ENCODE data around the gene STIM1.
A peak's percentile ranks its signal among the peaks of the same experiment; 100 is the strongest.

Gene STIM1

DNA sequence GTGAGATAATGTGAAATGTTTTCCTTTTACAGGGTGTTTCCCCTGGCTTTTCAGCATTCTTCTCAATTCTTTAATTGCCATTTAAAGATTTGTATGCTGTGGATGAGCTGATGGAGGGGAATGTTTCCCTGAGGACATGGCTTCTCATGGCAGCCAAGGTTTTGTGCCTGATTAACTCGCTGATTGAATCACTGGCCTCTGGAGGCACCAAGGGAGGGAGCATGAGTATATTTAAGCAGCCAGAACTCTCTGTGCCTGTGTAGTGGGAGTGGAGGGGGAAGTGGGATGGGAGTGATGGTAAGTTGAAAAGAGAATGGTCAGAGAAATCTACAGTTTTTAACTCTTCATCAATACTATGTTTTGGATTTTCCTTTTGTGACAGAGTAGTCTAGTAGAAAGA, 88.7 kb downstream of the STIM1 start:
- WGBS (ENCODE audit: extremely low coverage, insufficient coverage, low lambda C conversion rate): no CpG with 5 or more reads among the region's 1 CpG
- Histone ChIP-seq H2BK5ac (ENCODE audit: low read length) (no peak overlapping the region), H3K4me1 (ENCODE audit: control insufficient read depth, low read depth, low read length) (no peaks in the 10 kb centered on the region), H2BK15ac (replicated peaks; ENCODE audit: low read depth) (no peak overlapping the region), H3K9ac (ENCODE audit: low read length) (no peak overlapping the region), H3K4me2 (ENCODE audit: low read length) (no peak overlapping the region), H3K36me3 (ENCODE audit: control insufficient read depth, insufficient read depth, low read length) (no peaks in the 10 kb centered on the region), H3K56ac (ENCODE audit: low read length) (no peak overlapping the region), H2BK120ac (ENCODE audit: low read depth, low read length) (no peak overlapping the region), H3K27ac (ENCODE audit: low read depth, low read length) (no peak overlapping the region), H3K4me3 (ENCODE audit: low read length) (no peak overlapping the region), H2AK5ac (ENCODE audit: low read length) (no peak overlapping the region), H3K79me2 (ENCODE audit: control insufficient read depth, insufficient read depth, low read length) (no peaks in the 10 kb centered on the region), H3K27me3 (ENCODE audit: insufficient read depth, low read length, poor library complexity) (no peaks in the 10 kb centered on the region), H4K8ac (ENCODE audit: low read depth, low read length) (no peak overlapping the region), H3K4ac (ENCODE audit: low read depth, low read length) (no peak overlapping the region), H3K79me1 (ENCODE audit: low read length) (no peaks in the 10 kb centered on the region), H4K5ac (ENCODE audit: low read length) (no peak overlapping the region), H3K18ac (ENCODE audit: low read length) (no peak overlapping the region), H3K23ac (ENCODE audit: low read length) (no peak overlapping the region)
- DNase-seq: no peak

DNA sequence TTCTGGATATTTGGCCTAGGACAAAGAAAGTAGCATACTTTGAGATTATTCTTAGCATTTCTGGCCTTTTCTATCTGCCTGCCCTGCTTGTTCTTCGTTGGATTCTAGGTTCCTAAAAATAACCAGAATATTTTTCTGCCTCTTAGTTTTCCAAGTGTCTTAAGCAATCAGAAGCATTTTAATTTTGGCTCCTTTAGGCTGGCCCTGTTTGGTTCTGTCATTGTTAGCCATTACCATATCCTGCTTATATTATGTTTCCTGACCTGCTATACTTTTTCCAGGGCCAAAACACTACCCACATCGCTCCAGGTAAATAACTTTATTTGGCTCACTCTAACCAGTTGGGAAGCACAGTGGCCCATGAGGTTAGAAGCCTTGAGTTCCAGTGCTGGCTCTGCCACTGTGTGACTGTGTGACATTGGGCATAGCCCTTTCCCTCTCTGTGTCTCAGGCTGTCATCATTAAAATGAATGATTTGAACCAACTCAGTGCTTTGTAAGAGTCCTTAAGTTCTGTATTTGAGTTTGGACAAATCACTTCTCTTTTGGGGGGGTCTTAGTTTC, 91.1 kb downstream of the STIM1 start:
- Histone ChIP-seq H3K27me3 (ENCODE audit: insufficient read depth, low read length, poor library complexity) (no peaks in the 10 kb centered on the region), H3K4me2 (ENCODE audit: low read length) (no peak overlapping the region), H2BK5ac (ENCODE audit: low read length) (no peak overlapping the region), H3K79me1 (ENCODE audit: low read length) (no peaks in the 10 kb centered on the region), H3K4me1 (ENCODE audit: control insufficient read depth, low read depth, low read length) (peaks cover 2% of the 10 kb centered on the region), H2BK15ac (replicated peaks; ENCODE audit: low read depth) (no peak overlapping the region), H3K4ac (ENCODE audit: low read depth, low read length) (no peak overlapping the region), H3K36me3 (ENCODE audit: control insufficient read depth, insufficient read depth, low read length) (no peaks in the 10 kb centered on the region), H3K23ac (ENCODE audit: low read length) (no peak overlapping the region), H4K5ac (ENCODE audit: low read length) (no peak overlapping the region), H3K4me3 (ENCODE audit: low read length) (no peak overlapping the region), H3K18ac (ENCODE audit: low read length) (no peak overlapping the region), H2AK5ac (ENCODE audit: low read length) (no peak overlapping the region), H4K8ac (ENCODE audit: low read depth, low read length) (no peak overlapping the region), H3K9ac (ENCODE audit: low read length) (no peak overlapping the region), H3K27ac (ENCODE audit: low read depth, low read length) (no peak overlapping the region), H2BK120ac (ENCODE audit: low read depth, low read length) (no peak overlapping the region), H3K56ac (ENCODE audit: low read length) (no peak overlapping the region), H3K79me2 (ENCODE audit: control insufficient read depth, insufficient read depth, low read length) (no peaks in the 10 kb centered on the region)
- DNase-seq: no peak
- WGBS (ENCODE audit: extremely low coverage, insufficient coverage, low lambda C conversion rate): no CpG with 5 or more reads among the region's 2 CpGs

DNA sequence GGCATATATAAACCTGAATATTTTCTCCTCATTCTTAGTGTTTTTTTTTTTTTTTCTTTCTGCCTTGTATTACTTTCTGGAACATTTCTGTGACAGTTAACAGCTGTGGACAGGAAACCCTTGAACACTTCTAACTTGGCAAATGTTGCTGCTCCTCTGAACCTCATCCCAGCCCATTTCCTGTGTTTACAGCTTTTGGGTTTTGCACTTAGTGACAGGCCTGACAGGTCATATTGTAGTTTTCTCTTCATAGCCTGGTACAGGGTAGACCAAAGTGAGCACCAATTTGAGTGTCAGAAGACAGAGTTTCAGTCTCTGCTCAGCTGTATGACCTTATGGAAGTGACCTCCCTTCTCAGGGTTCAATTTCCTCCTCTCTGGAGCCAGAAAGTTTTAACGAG, 91.6 kb downstream of the STIM1 start:
- H2AK5ac ChIP-seq (ENCODE audit: low read length): no peak overlapping the region
- WGBS (ENCODE audit: extremely low coverage, insufficient coverage, low lambda C conversion rate): no CpG with 5 or more reads among the region's 1 CpG
- no peak overlapping the region for H3K27ac ChIP-seq (ENCODE audit: low read depth, low read length)
- H3K4me1 ChIP-seq (ENCODE audit: control insufficient read depth, low read depth, low read length): peaks cover 3% of the 10 kb centered on the region
- no peak for DNase-seq
- no peaks in the 10 kb centered on the region for H3K36me3 ChIP-seq (ENCODE audit: control insufficient read depth, insufficient read depth, low read length)
- H3K4ac ChIP-seq (ENCODE audit: low read depth, low read length): no peak overlapping the region
- H3K4me2 ChIP-seq (ENCODE audit: low read length): no peak overlapping the region
- no peak overlapping the region for H3K18ac ChIP-seq (ENCODE audit: low read length)
- H4K8ac ChIP-seq (ENCODE audit: low read depth, low read length): no peak overlapping the region
- H3K9ac ChIP-seq (ENCODE audit: low read length): no peak overlapping the region
- H2BK120ac ChIP-seq (ENCODE audit: low read depth, low read length): no peak overlapping the region
- H3K23ac ChIP-seq (ENCODE audit: low read length): no peak overlapping the region
- H2BK15ac ChIP-seq (replicated peaks; ENCODE audit: low read depth): no peak overlapping the region
- H3K79me1 ChIP-seq (ENCODE audit: low read length): no peaks in the 10 kb centered on the region
- no peaks in the 10 kb centered on the region for H3K79me2 ChIP-seq (ENCODE audit: control insufficient read depth, insufficient read depth, low read length)
- H2BK5ac ChIP-seq (ENCODE audit: low read length): no peak overlapping the region
- no peaks in the 10 kb centered on the region for H3K27me3 ChIP-seq (ENCODE audit: insufficient read depth, low read length, poor library complexity)
- no peak overlapping the region for H3K4me3 ChIP-seq (ENCODE audit: low read length)
- H3K56ac ChIP-seq (ENCODE audit: low read length): no peak overlapping the region
- no peak overlapping the region for H4K5ac ChIP-seq (ENCODE audit: low read length)

DNA sequence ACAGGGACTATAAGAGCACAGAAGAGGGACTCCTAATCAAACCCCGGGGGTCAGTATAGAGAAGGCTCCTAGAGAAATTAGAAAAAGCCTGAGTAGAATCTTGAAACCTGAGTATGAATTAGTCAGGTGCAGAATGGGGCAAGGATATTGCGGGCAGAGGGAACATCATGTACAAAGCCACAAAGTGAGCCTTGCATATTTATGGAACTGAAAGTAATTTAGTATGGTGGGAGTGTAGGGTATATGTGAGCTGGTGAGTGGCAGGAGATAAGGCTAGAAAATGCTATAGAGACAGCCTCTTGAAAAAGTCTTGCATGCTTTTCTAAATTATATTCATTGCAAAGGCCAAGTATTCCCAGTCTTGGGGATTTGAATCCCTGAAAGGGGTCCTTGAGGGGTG, 93.7 kb downstream of the STIM1 start:
- Histone ChIP-seq H3K4ac (ENCODE audit: low read depth, low read length) (no peak overlapping the region), H3K23ac (ENCODE audit: low read length) (no peak overlapping the region), H3K4me3 (ENCODE audit: low read length) (no peak overlapping the region), H3K36me3 (ENCODE audit: control insufficient read depth, insufficient read depth, low read length) (no peaks in the 10 kb centered on the region), H2BK5ac (ENCODE audit: low read length) (no peak overlapping the region), H3K9ac (ENCODE audit: low read length) (no peak overlapping the region), H3K27ac (ENCODE audit: low read depth, low read length) (no peak overlapping the region), H2AK5ac (ENCODE audit: low read length) (no peak overlapping the region), H3K4me2 (ENCODE audit: low read length) (no peak overlapping the region), H3K56ac (ENCODE audit: low read length) (no peak overlapping the region), H3K79me1 (ENCODE audit: low read length) (no peaks in the 10 kb centered on the region), H3K4me1 (ENCODE audit: control insufficient read depth, low read depth, low read length) (peaks cover 3% of the 10 kb centered on the region), H4K5ac (ENCODE audit: low read length) (no peak overlapping the region), H2BK120ac (ENCODE audit: low read depth, low read length) (no peak overlapping the region), H3K18ac (ENCODE audit: low read length) (no peak overlapping the region), H3K27me3 (ENCODE audit: insufficient read depth, low read length, poor library complexity) (no peaks in the 10 kb centered on the region), H4K8ac (ENCODE audit: low read depth, low read length) (no peak overlapping the region), H3K79me2 (ENCODE audit: control insufficient read depth, insufficient read depth, low read length) (no peaks in the 10 kb centered on the region), H2BK15ac (replicated peaks; ENCODE audit: low read depth) (no peak overlapping the region)
- no peak for DNase-seq
- no CpG with 5 or more reads among the region's 2 CpGs for WGBS (ENCODE audit: extremely low coverage, insufficient coverage, low lambda C conversion rate)

DNA sequence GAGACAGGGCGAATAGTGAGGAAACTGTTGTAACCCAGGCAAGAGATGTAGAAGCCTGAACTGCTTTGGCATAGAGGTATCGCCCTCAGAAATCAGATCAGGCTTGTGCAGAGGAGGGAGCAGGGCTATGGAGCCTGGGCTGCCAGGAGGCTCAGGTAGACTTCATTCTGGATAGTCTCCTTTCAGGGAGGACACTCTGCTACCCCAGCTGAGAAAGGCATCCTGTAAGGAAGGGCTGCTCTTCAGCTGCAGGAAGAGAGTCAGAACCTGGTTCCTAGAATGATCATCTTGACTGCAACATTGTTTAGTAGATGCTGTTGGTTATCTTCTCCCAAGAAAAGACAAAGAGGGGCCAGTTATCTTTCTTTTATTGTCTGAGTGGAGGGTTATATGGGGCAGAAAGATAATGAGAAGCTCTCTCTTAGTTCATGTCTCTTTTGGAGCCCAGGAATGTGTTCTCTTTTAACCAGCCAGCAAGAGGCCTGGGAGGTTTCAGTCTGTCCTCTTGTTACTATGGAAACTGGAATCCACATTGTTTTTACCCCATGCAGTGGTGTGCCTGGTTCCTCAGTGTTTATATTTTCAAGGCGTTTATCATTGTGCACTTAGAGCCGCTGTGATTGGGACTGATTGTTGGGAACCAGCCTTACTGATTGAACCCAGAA, 95.7 kb downstream of the STIM1 start:
- H3K79me1 ChIP-seq (ENCODE audit: low read length): no peaks in the 10 kb centered on the region
- H3K27ac ChIP-seq (ENCODE audit: low read depth, low read length): no peak overlapping the region
- no peaks in the 10 kb centered on the region for H3K36me3 ChIP-seq (ENCODE audit: control insufficient read depth, insufficient read depth, low read length)
- H3K4ac ChIP-seq (ENCODE audit: low read depth, low read length): no peak overlapping the region
- no peaks in the 10 kb centered on the region for H3K27me3 ChIP-seq (ENCODE audit: insufficient read depth, low read length, poor library complexity)
- no peak overlapping the region for H3K9ac ChIP-seq (ENCODE audit: low read length)
- no peak overlapping the region for H3K23ac ChIP-seq (ENCODE audit: low read length)
- WGBS (ENCODE audit: extremely low coverage, insufficient coverage, low lambda C conversion rate): no CpG with 5 or more reads among the region's 4 CpGs
- H2BK120ac ChIP-seq (ENCODE audit: low read depth, low read length): no peak overlapping the region
- no peaks in the 10 kb centered on the region for H3K79me2 ChIP-seq (ENCODE audit: control insufficient read depth, insufficient read depth, low read length)
- no peak overlapping the region for H3K18ac ChIP-seq (ENCODE audit: low read length)
- no peak overlapping the region for H3K4me2 ChIP-seq (ENCODE audit: low read length)
- H2BK5ac ChIP-seq (ENCODE audit: low read length): no peak overlapping the region
- no peak overlapping the region for H2BK15ac ChIP-seq (replicated peaks; ENCODE audit: low read depth)
- no peak overlapping the region for H4K8ac ChIP-seq (ENCODE audit: low read depth, low read length)
- no peak overlapping the region for H3K4me3 ChIP-seq (ENCODE audit: low read length)
- H4K5ac ChIP-seq (ENCODE audit: low read length): no peak overlapping the region
- no peak overlapping the region for H3K56ac ChIP-seq (ENCODE audit: low read length)
- H2AK5ac ChIP-seq (ENCODE audit: low read length): no peak overlapping the region
- peak; percentile 97 for DNase-seq
- peaks cover 3% of the 10 kb centered on the region for H3K4me1 ChIP-seq (ENCODE audit: control insufficient read depth, low read depth, low read length)

DNA sequence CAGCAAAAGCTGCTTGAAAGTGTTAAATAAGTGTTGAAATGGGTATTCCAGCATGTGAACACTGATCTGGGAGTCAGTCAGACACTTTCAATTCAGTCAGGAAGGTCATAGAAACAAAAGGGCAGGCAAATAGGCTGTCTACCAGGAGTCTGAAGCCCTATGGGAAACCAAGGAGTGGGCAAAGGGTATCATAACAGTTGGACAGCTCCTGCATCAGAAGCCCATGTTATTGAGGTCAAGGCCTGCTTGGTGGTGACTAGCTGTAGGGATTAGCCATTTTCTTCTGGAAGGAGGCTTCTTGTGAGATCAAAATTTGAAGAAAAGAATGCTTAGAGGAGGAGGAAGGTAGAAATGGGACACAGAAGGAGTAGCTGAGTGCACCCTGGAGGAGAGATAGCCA, 97.3 kb downstream of the STIM1 start:
- H3K4ac ChIP-seq (ENCODE audit: low read depth, low read length): no peak overlapping the region
- H3K79me2 ChIP-seq (ENCODE audit: control insufficient read depth, insufficient read depth, low read length): no peaks in the 10 kb centered on the region
- H3K27ac ChIP-seq (ENCODE audit: low read depth, low read length): no peak overlapping the region
- H3K79me1 ChIP-seq (ENCODE audit: low read length): no peaks in the 10 kb centered on the region
- H3K4me1 ChIP-seq (ENCODE audit: control insufficient read depth, low read depth, low read length): peaks cover 3% of the 10 kb centered on the region
- H3K4me2 ChIP-seq (ENCODE audit: low read length): no peak overlapping the region
- H3K27me3 ChIP-seq (ENCODE audit: insufficient read depth, low read length, poor library complexity): no peaks in the 10 kb centered on the region
- H3K18ac ChIP-seq (ENCODE audit: low read length): no peak overlapping the region
- H3K23ac ChIP-seq (ENCODE audit: low read length): no peak overlapping the region
- no peak overlapping the region for H4K8ac ChIP-seq (ENCODE audit: low read depth, low read length)
- no peak overlapping the region for H2BK120ac ChIP-seq (ENCODE audit: low read depth, low read length)
- no peak overlapping the region for H3K9ac ChIP-seq (ENCODE audit: low read length)
- no peak overlapping the region for H4K5ac ChIP-seq (ENCODE audit: low read length)
- no peak overlapping the region for H3K4me3 ChIP-seq (ENCODE audit: low read length)
- H2AK5ac ChIP-seq (ENCODE audit: low read length): no peak overlapping the region
- no peak for DNase-seq
- no peak overlapping the region for H3K56ac ChIP-seq (ENCODE audit: low read length)
- no peak overlapping the region for H2BK5ac ChIP-seq (ENCODE audit: low read length)
- no peak overlapping the region for H2BK15ac ChIP-seq (replicated peaks; ENCODE audit: low read depth)
- no peaks in the 10 kb centered on the region for H3K36me3 ChIP-seq (ENCODE audit: control insufficient read depth, insufficient read depth, low read length)

Data from mesendoderm (in vitro differentiated cells).